Measurements from ENCODE around the gene TM4SF20. TPM values are rescaled to one million over a fixed set of nuclear protein-coding genes. Genes with fewer than 3 reads are reported as not detected.

TM4SF20 gene
- total RNA-seq, 6 experiments from 2014 or later, result 0.09 to 0.34 (median 0.22) TPM

GRCh38 chr2:227370791-227371312 is 8.3 kb downstream of the TM4SF20 start:
- H3K4me1 Mint-ChIP-seq (ENCODE audit: low read depth), result peaks cover 76% of the 10 kb centered on the region

GRCh38 chr2:227370092-227370491 is 9.0 kb downstream of the TM4SF20 start:
- H3K27me3 Mint-ChIP-seq (ENCODE audit: insufficient read depth), result no peaks in the 10 kb centered on the region; the same call in 1 of the 2 replicates
- no peaks in the 10 kb centered on the region for H3K36me3 Mint-ChIP-seq (ENCODE audit: low read depth)
- no peaks in the 10 kb centered on the region for H3K9me3 Mint-ChIP-seq
- peak overlapping the region; percentile 87; the same call in 1 of the 2 replicates for H3K4me3 Mint-ChIP-seq
- H3K4me1 Mint-ChIP-seq (ENCODE audit: low read depth), result peaks cover 72% of the 10 kb centered on the region
- DNase-seq, result no peak
- peak overlapping the region; percentile 96 for H3K27ac Mint-ChIP-seq
- TF ChIP-seq CTCF (IDR thresholded peaks at IDR 0.05), result no peak

More at GRCh38 chr2:227370791-227371312, 8.3 kb downstream of the TM4SF20 start:
- Mint-ChIP-seq H3K27ac (peak overlapping the region; percentile 96), H3K9me3 (no peaks in the 10 kb centered on the region), H3K36me3 (ENCODE audit: low read depth) (no peaks in the 10 kb centered on the region), H3K27me3 (ENCODE audit: insufficient read depth) (no peaks in the 10 kb centered on the region; the same call in 1 of the 2 replicates), H3K4me3 (peak overlapping the region; percentile 87)
- DNase-seq, result peak; percentile 62
- TF ChIP-seq CTCF (IDR thresholded peaks at IDR 0.05), result no peak

- Mint-ChIP-seq H3K4me1 (ENCODE audit: low read depth) (peaks cover 70% of the 10 kb centered on the region), H3K9me3 (no peaks in the 10 kb centered on the region), H3K36me3 (ENCODE audit: low read depth) (no peaks in the 10 kb centered on the region), H3K27me3 (ENCODE audit: insufficient read depth) (no peaks in the 10 kb centered on the region; the same call in 1 of the 2 replicates), H3K27ac (no peak overlapping the region), H3K4me3 (no peak overlapping the region)
- no peak for TF ChIP-seq CTCF (IDR thresholded peaks at IDR 0.05)
- no peak for DNase-seq
Observed at GRCh38 chr2:227368574-227368973, 10.5 kb downstream of the TM4SF20 start.

GRCh38 chr2:227367427-227367795 is 11.7 kb downstream of the TM4SF20 start:
- Mint-ChIP-seq H3K4me1 (ENCODE audit: low read depth) (peaks cover 63% of the 10 kb centered on the region), H3K27ac (peak overlapping the region; percentile 84), H3K36me3 (ENCODE audit: low read depth) (no peaks in the 10 kb centered on the region), H3K9me3 (no peaks in the 10 kb centered on the region), H3K4me3 (peak overlapping the region; percentile 57; the same call in 1 of the 2 replicates), H3K27me3 (ENCODE audit: insufficient read depth) (no peaks in the 10 kb centered on the region; the same call in 1 of the 2 replicates)
- TF ChIP-seq CTCF (IDR thresholded peaks at IDR 0.05), result no peak
- no peak for DNase-seq

- no peaks in the 10 kb centered on the region for H3K36me3 Mint-ChIP-seq (ENCODE audit: low read depth)
- peaks cover 61% of the 10 kb centered on the region for H3K4me1 Mint-ChIP-seq (ENCODE audit: low read depth)
- H3K27ac Mint-ChIP-seq, result peak overlapping the region; percentile 84
- H3K27me3 Mint-ChIP-seq (ENCODE audit: insufficient read depth), result no peaks in the 10 kb centered on the region; the same call in 1 of the 2 replicates
- no peak for TF ChIP-seq CTCF (IDR thresholded peaks at IDR 0.05)
- peak overlapping the region; percentile 57; the same call in 1 of the 2 replicates for H3K4me3 Mint-ChIP-seq
- peak; percentile 70 for DNase-seq
- H3K9me3 Mint-ChIP-seq, result no peaks in the 10 kb centered on the region
Observed at GRCh38 chr2:227366769-227367426, 12.2 kb downstream of the TM4SF20 start.
